HG03575 (cell line): ENCODE results near the gene RBFOX1.

Source experiments
- ATAC-seq: cut with Tn5 transposase; IDR thresholded peaks from one replicate; pipeline ENCODE4 v1.9.1; 2021; ENCODE audit not compliant: unreplicated experiment, insufficient number of reproducible peaks, low FRiP score; ENCODE audit errors: extremely low read depth

The RBFOX1 gene

GRCh38 chr16:7550096-7550495 lies 217.5 kb downstream of the RBFOX1 start:
- no peak for ATAC-seq

GRCh38 chr16:7555459-7555858 lies 222.8 kb downstream of the RBFOX1 start:
- no peak for ATAC-seq

- ATAC-seq = no peak
Observed at GRCh38 chr16:7561908-7562405, 229.3 kb downstream of the RBFOX1 start.

GRCh38 chr16:7566360-7566759 lies 233.7 kb downstream of the RBFOX1 start:
- no peak for ATAC-seq

GRCh38 chr16:7571366-7571765 lies 238.7 kb downstream of the RBFOX1 start:
- no peak for ATAC-seq

GRCh38 chr16:7577588-7577987 lies 244.9 kb downstream of the RBFOX1 start:
- no peak for ATAC-seq

GRCh38 chr16:7579454-7579853 lies 246.8 kb downstream of the RBFOX1 start:
- ATAC-seq = no peak

- no peak for ATAC-seq
Observed at GRCh38 chr16:7581175-7581574, 248.5 kb downstream of the RBFOX1 start.

GRCh38 chr16:7583396-7583795 lies 250.8 kb downstream of the RBFOX1 start:
- no peak for ATAC-seq

GRCh38 chr16:7584561-7584960 lies 251.9 kb downstream of the RBFOX1 start:
- ATAC-seq = no peak

GRCh38 chr16:7585705-7586104 lies 253.1 kb downstream of the RBFOX1 start:
- no peak for ATAC-seq

GRCh38 chr16:7590934-7591333 lies 258.3 kb downstream of the RBFOX1 start:
- no peak for ATAC-seq

- ATAC-seq = no peak
Observed at GRCh38 chr16:7596308-7596707, 263.7 kb downstream of the RBFOX1 start.

GRCh38 chr16:7597677-7598076 lies 265.0 kb downstream of the RBFOX1 start:
- ATAC-seq = no peak

GRCh38 chr16:7601100-7601499 lies 268.5 kb downstream of the RBFOX1 start:
- ATAC-seq = no peak

GRCh38 chr16:7602291-7602950 lies 269.8 kb downstream of the RBFOX1 start:
- ATAC-seq = no peak

- ATAC-seq = no peak
Observed at GRCh38 chr16:7605812-7606211, 273.2 kb downstream of the RBFOX1 start.

- no peak for ATAC-seq
Observed at GRCh38 chr16:7612671-7613070, 280.0 kb downstream of the RBFOX1 start.

- ATAC-seq = no peak
Observed at GRCh38 chr16:7613518-7613917, 280.9 kb downstream of the RBFOX1 start.

- ATAC-seq = no peak
Observed at GRCh38 chr16:7614021-7614795, 281.6 kb downstream of the RBFOX1 start.
